Measurements from ENCODE around the gene IL1RN.

DNA sequence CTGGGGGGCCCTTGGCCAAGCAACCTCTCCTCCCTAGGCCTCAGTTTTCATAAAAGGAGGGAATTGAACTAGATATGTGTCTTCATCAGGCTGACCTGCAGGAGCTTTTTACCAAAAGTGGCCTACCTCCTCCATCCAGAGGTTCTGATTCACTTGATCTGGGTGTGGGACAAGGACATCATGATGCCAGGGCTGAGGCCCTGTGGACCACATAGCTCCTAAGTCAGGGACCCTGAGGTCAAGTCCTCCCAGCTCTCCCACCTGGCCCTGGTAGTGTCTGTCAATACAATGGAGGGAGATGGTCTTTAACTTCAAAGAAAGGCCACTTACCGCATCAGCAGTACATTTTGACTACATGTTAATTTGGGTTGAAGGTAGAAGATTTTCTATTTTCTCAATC, 10.4 kb downstream of the IL1RN start:
- TF ChIP-seq, protein P1, sequence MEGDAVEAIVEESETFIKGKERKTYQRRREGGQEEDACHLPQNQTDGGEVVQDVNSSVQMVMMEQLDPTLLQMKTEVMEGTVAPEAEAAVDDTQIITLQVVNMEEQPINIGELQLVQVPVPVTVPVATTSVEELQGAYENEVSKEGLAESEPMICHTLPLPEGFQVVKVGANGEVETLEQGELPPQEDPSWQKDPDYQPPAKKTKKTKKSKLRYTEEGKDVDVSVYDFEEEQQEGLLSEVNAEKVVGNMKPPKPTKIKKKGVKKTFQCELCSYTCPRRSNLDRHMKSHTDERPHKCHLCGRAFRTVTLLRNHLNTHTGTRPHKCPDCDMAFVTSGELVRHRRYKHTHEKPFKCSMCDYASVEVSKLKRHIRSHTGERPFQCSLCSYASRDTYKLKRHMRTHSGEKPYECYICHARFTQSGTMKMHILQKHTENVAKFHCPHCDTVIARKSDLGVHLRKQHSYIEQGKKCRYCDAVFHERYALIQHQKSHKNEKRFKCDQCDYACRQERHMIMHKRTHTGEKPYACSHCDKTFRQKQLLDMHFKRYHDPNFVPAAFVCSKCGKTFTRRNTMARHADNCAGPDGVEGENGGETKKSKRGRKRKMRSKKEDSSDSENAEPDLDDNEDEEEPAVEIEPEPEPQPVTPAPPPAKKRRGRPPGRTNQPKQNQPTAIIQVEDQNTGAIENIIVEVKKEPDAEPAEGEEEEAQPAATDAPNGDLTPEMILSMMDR (IDR thresholded peaks at IDR 0.05), result no peak
- no peak for TF ChIP-seq POLR2A (IDR thresholded peaks at IDR 0.05)

All from uterus (tissue), 2 donors.